GM12878 (cell line): ENCODE data around the gene LEFTY1. TPM values are rescaled to one million over a fixed set of nuclear protein-coding genes. Genes with fewer than 3 reads are reported as not detected.
A peak's percentile ranks its signal among the peaks of the same experiment; 100 is the strongest.

Source experiments
- BACH1 ChIP-seq: fragments of 450-650 bp; IDR thresholded peaks from 2 replicates; pipeline ENCODE4 v1.6.1; 2017; ENCODE audit warnings: mild to moderate bottlenecking, borderline replicate concordance
- BCL3 ChIP-seq: IDR thresholded peaks from 2 replicates; pipeline ENCODE4 v1.6.1; 2011; ENCODE audit warnings: borderline replicate concordance, low read depth, mild to moderate bottlenecking, moderate library complexity, low read length; ENCODE audit not compliant: insufficient read depth, poor library complexity, severe bottlenecking
- CBX3 ChIP-seq: fragments of 200-600 bp; sonication (generic); IDR thresholded peaks from 2 replicates; pipeline ENCODE4 v1.6.1; 2016; ENCODE audit warnings: low read depth, borderline replicate concordance
- EP300 ChIP-seq, 2 experiments: fragments of 150-350 bp in 1 of 2; IDR thresholded peaks; 2 replicates each; pipeline ENCODE4 v1.6.1; 2011 to 2012; ENCODE audit warnings: low read depth in 2 of 2, low read length in 2 of 2, borderline replicate concordance in 1 of 2, improper control_type of control experiment in 1 of 2, inconsistent platforms in 1 of 2; ENCODE audit not compliant: control insufficient read depth in 1 of 2
- FOXM1 ChIP-seq: IDR thresholded peaks from 2 replicates; pipeline ENCODE4 v1.6.1; 2012; ENCODE audit warnings: low read depth, mild to moderate bottlenecking, inconsistent platforms, low read length, moderate library complexity
- GATAD2B ChIP-seq: fragments of 450-650 bp; conservative IDR thresholded peaks from 2 replicates; pipeline ENCODE4 v1.6.1; 2017; ENCODE audit warnings: low read depth, mild to moderate bottlenecking, moderate library complexity
- HSF1 ChIP-seq: fragments of 150-350 bp; IDR thresholded peaks from 2 replicates; pipeline ENCODE4 v1.6.1; 2014; ENCODE audit warnings: mild to moderate bottlenecking, low read depth, low read length
- LARP7 ChIP-seq: fragments of 450-650 bp; IDR thresholded peaks from 2 replicates; pipeline ENCODE4 v1.6.1; 2017; ENCODE audit warnings: mild to moderate bottlenecking
- NFIC ChIP-seq: IDR thresholded peaks from 2 replicates; pipeline ENCODE4 v1.6.1; 2012; ENCODE audit warnings: low read depth, mild to moderate bottlenecking, inconsistent platforms, low read length, moderate library complexity
- POLR2AphosphoS5 ChIP-seq: IDR thresholded peaks from 2 replicates; pipeline ENCODE4 v1.6.1; 2011; ENCODE audit warnings: mild to moderate bottlenecking, low read length, inconsistent platforms
- RAD51 ChIP-seq: fragments of 450-650 bp; IDR thresholded peaks from 2 replicates; pipeline ENCODE4 v1.6.1; 2016; ENCODE audit warnings: moderate library complexity, mild to moderate bottlenecking, inconsistent platforms
- STAT3 ChIP-seq: IDR thresholded peaks from 2 replicates; pipeline ENCODE4 v1.6.1; 2011; ENCODE audit warnings: low read depth, low read length, improper control_type of control experiment
- TAF1 ChIP-seq: IDR thresholded peaks from 2 replicates; pipeline ENCODE4 v1.6.1; 2011; ENCODE audit warnings: mild to moderate bottlenecking, low read depth, low read length, borderline replicate concordance
- WRNIP1 ChIP-seq: IDR thresholded peaks from 2 replicates; pipeline ENCODE4 v1.6.1; 2011; ENCODE audit warnings: low read depth, low read length, improper control_type of control experiment, borderline replicate concordance
- ZNF207 ChIP-seq: fragments of 450-650 bp; IDR thresholded peaks from 2 replicates; pipeline ENCODE4 v1.6.1; 2014; ENCODE audit warnings: antibody characterized with exemption, mild to moderate bottlenecking, borderline replicate concordance
- polyA plus RNA-seq, 11 experiments: library from polyadenylated mRNA; depleted of rRNA in 4 of 11; unstranded in 6 of 11; stranded (reverse) in 5 of 11; fragments of >200 nt; fragmentation: Nextera tagmentation in 4 of 11; fragmentation: Illumina TruSeq in 1 of 11; extraction: Ambion mirVana in 4 of 11; extraction: Trizol in 1 of 11; gene quantifications; 1 replicate in 1 of 11; 2 replicates in 10 of 11; pipeline versions ENCODE4 v1.2.1 to v1.2.3, GENCODE V29; 2011 to 2016; ENCODE audit warnings: inconsistent platforms in 2 of 11, missing spikeins in 2 of 11, low read depth in 1 of 11
- total RNA-seq, 4 experiments: library from RNA; depleted of rRNA in 3 of 4; stranded (reverse); fragments of >200 nt in 3 of 4; fragmentation: Illumina TruSeq in 1 of 4; extraction: Trizol in 1 of 4; gene quantifications; 2 replicates each; pipeline versions ENCODE4 v1.2.1 to v1.2.3, GENCODE V29; 2013 to 2021
- TF ChIP-seq, protein P1 (sequence below): fragments of 450-650 bp; IDR thresholded peaks from 2 replicates; pipeline ENCODE4 v1.6.1; 2017; ENCODE audit warnings: mild to moderate bottlenecking, moderate library complexity
- TF ChIP-seq, protein P2 (sequence below): fragments of 450-650 bp; formaldehyde crosslinking; IDR thresholded peaks from 2 replicates; pipeline ENCODE4 v1.4.0; 2020; ENCODE audit warnings: mild to moderate bottlenecking, moderate library complexity

Gene LEFTY1
- total and polyA plus RNA-seq, 10 of the 15 experiments (the other 5 are each of a cell fraction or from before 2014, with no cell fraction given): 0.06 TPM; not detected in 8

DNA sequence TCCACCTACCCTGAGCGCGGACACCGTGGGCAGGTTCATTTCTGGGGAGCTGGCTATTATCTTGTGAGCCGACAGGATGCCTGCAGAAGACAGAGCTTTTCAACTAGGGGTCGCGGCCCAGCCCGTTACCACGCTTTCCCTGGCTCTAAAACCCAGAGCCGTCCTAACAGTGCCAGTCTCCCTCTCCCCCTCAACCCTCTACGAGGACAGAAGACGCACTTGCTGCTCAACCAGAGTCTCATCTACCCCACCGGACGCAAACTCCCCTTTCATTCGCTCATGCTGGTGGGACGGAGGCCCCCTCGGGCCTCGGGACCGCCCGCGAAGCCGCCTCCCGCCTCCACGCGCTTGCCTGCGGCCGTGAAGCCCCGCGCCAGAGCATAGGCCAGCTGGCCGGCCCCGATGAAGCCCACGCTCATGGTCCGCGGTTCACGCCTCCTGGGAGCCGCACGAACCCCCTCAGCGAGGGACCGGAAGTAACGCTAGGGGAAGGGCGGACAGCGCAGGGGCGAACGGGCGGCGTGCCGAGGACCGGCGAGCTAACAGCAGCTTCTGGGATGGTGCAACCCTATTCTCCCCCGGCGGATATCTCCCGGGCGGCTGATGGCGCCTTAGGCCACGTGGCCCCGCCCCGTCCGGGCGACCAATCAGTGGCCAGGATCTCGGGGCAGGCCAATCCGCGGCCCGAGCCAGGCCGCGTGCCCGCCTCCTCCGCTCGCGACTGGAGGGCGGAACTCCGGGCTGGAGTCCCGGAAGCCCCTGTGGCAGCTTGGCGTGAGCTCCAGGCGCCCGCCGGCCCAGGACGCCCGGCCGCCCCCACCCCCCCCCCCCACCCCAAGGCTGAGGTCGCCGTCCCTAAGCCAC lies 35.0 kb upstream of the LEFTY1 start, which contains the start of gene PYCR2 (continued):
- TF ChIP-seq, protein P1, sequence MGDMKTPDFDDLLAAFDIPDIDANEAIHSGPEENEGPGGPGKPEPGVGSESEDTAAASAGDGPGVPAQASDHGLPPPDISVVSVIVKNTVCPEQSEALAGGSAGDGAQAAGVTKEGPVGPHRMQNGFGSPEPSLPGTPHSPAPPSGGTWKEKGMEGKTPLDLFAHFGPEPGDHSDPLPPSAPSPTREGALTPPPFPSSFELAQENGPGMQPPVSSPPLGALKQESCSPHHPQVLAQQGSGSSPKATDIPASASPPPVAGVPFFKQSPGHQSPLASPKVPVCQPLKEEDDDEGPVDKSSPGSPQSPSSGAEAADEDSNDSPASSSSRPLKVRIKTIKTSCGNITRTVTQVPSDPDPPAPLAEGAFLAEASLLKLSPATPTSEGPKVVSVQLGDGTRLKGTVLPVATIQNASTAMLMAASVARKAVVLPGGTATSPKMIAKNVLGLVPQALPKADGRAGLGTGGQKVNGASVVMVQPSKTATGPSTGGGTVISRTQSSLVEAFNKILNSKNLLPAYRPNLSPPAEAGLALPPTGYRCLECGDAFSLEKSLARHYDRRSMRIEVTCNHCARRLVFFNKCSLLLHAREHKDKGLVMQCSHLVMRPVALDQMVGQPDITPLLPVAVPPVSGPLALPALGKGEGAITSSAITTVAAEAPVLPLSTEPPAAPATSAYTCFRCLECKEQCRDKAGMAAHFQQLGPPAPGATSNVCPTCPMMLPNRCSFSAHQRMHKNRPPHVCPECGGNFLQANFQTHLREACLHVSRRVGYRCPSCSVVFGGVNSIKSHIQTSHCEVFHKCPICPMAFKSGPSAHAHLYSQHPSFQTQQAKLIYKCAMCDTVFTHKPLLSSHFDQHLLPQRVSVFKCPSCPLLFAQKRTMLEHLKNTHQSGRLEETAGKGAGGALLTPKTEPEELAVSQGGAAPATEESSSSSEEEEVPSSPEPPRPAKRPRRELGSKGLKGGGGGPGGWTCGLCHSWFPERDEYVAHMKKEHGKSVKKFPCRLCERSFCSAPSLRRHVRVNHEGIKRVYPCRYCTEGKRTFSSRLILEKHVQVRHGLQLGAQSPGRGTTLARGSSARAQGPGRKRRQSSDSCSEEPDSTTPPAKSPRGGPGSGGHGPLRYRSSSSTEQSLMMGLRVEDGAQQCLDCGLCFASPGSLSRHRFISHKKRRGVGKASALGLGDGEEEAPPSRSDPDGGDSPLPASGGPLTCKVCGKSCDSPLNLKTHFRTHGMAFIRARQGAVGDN: peak; percentile 55; the same call in 1 of the 2 replicates
- TF ChIP-seq WRNIP1: no peak
- no peak for TF ChIP-seq ZNF207
- no peak for TF ChIP-seq NFIC
- TF ChIP-seq BACH1: no peak
- peak; percentile 33 for TF ChIP-seq BCL3
- TF ChIP-seq POLR2AphosphoS5: peak; percentile 93
- TF ChIP-seq STAT3: no peak
- TF ChIP-seq, protein P2, sequence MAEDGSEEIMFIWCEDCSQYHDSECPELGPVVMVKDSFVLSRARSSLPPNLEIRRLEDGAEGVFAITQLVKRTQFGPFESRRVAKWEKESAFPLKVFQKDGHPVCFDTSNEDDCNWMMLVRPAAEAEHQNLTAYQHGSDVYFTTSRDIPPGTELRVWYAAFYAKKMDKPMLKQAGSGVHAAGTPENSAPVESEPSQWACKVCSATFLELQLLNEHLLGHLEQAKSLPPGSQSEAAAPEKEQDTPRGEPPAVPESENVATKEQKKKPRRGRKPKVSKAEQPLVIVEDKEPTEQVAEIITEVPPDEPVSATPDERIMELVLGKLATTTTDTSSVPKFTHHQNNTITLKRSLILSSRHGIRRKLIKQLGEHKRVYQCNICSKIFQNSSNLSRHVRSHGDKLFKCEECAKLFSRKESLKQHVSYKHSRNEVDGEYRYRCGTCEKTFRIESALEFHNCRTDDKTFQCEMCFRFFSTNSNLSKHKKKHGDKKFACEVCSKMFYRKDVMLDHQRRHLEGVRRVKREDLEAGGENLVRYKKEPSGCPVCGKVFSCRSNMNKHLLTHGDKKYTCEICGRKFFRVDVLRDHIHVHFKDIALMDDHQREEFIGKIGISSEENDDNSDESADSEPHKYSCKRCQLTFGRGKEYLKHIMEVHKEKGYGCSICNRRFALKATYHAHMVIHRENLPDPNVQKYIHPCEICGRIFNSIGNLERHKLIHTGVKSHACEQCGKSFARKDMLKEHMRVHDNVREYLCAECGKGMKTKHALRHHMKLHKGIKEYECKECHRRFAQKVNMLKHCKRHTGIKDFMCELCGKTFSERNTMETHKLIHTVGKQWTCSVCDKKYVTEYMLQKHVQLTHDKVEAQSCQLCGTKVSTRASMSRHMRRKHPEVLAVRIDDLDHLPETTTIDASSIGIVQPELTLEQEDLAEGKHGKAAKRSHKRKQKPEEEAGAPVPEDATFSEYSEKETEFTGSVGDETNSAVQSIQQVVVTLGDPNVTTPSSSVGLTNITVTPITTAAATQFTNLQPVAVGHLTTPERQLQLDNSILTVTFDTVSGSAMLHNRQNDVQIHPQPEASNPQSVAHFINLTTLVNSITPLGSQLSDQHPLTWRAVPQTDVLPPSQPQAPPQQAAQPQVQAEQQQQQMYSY (CRISPR knock-in tag): no peak
- no peak for TF ChIP-seq FOXM1
- TF ChIP-seq TAF1: peak; percentile 75; the same call in 1 of the 2 replicates
- TF ChIP-seq RAD51: peak; percentile 88
- peak; percentile 89 for TF ChIP-seq GATAD2B
- no peak for TF ChIP-seq CBX3
- TF ChIP-seq LARP7: peak; percentile 78
- TF ChIP-seq EP300 (IDR thresholded peaks at IDR 0.05; ENCODE audit: borderline replicate concordance in 1 of 2, control insufficient read depth in 1 of 2, low read depth in 2 of 2, low read length in 2 of 2): no peak
- no peak for TF ChIP-seq HSF1
